Breast epithelium (tissue), 3 donors: ENCODE results near the gene PTPRM.

Experiments
- CTCF ChIP-seq, 3 donors: fragments of 450-650 bp; IDR thresholded peaks; one replicate each; pipeline ENCODE4 v1.5.1; 2016 to 2017; ENCODE audit warnings: antibody characterized with exemption in 3 of 3, mild to moderate bottlenecking in 3 of 3, moderate library complexity in 3 of 3
- POLR2A ChIP-seq: fragments of 450-650 bp; IDR thresholded peaks from one replicate; pipeline ENCODE4 v1.6.1; 2016; ENCODE audit warnings: antibody characterized with exemption, mild to moderate bottlenecking, moderate library complexity
- POLR2AphosphoS5 ChIP-seq, 3 donors: sonication (generic); formaldehyde crosslinking; IDR thresholded peaks; one replicate each; pipeline ENCODE4 v1.6.1; 2017; ENCODE audit warnings: antibody characterized with exemption in 3 of 3

GRCh38 chr18:8296886-8297616 is 729.9 kb downstream of the PTPRM start:
- TF ChIP-seq POLR2AphosphoS5 (IDR thresholded peaks at IDR 0.05): no peak
- no peak for TF ChIP-seq CTCF (IDR thresholded peaks at IDR 0.05)
- no peak for TF ChIP-seq POLR2A
